Lower lobe of right lung (tissue), 2 donors: Measurements from ENCODE around the gene CARS1. TPM values are rescaled to one million over a fixed set of nuclear protein-coding genes. Genes with fewer than 3 reads are reported as not detected.

Experiments used
- ATAC-seq, 2 donors: fragments of 200-7000 bp; cut with Tn5 transposase; one replicate each; pipeline ENCODE4 v1.9.1; 2020 to 2022; ENCODE audit warnings: mild to moderate bottlenecking in 2 of 2, moderate library complexity in 2 of 2
- DNase-seq: peaks from one replicate; pipeline ENCODE4 v3.0.0-alpha.2; 2020
- H3K27ac ChIP-seq: fragments of 200-600 bp; one replicate; pipeline ENCODE4 v1.8.0; 2022
- H3K27me3 ChIP-seq: fragments of 200-600 bp; one replicate; pipeline ENCODE4 v1.8.0; 2022; ENCODE audit warnings: low read depth
- H3K36me3 ChIP-seq: fragments of 200-600 bp; one replicate; pipeline ENCODE4 v1.8.0; 2022; ENCODE audit warnings: mild to moderate bottlenecking
- H3K4me1 ChIP-seq: fragments of 200-600 bp; one replicate; pipeline ENCODE4 v1.8.0; 2022
- H3K4me3 ChIP-seq: fragments of 200-600 bp; one replicate; pipeline ENCODE4 v1.8.0; 2022; ENCODE audit warnings: mild to moderate bottlenecking
- H3K9me3 ChIP-seq: fragments of 200-600 bp; one replicate; pipeline ENCODE4 v1.8.0; 2022
- CTCF ChIP-seq: fragments of 200-600 bp; IDR thresholded peaks from one replicate; pipeline ENCODE4 v1.8.0; 2022; ENCODE audit warnings: antibody characterized with exemption, mild to moderate bottlenecking
- intact Hi-C: fragments of 100-400 bp; cut with DNase I; formaldehyde crosslinking; loops from one replicate; pipeline ENCODE4 v1.11.0; 2022
- total RNA-seq: library from RNA; stranded (reverse); fragmentation: NEBNext Ultra II Directional; extraction: Animal tissue kit (Norgen Biotek cat#: 25700); gene quantifications from one replicate; pipeline ENCODE4 v1.2.1, GENCODE V29; 2021
- donor health status: DM: no; HTN: yes; CAD: no; lungs with severe emphysema.

The CARS1 gene
- total RNA-seq, 1 donor from 2014 or later = 40.2 TPM

GRCh38 chr11:3046641-3047040 is 10.6 kb downstream of the CARS1 start:
- Histone ChIP-seq H3K4me3 (no peak overlapping the region), H3K27ac (no peak overlapping the region), H3K9me3 (no peaks in the 10 kb centered on the region), H3K4me1 (peaks cover 46% of the 10 kb centered on the region), H3K27me3 (no peaks in the 10 kb centered on the region), H3K36me3 (peaks cover 34% of the 10 kb centered on the region)
- TF ChIP-seq CTCF = no peak
- DNase-seq (no peak), ATAC-seq (no peak)
- intact Hi-C loops = no loop called here

GRCh38 chr11:3046190-3046589 is 11.0 kb downstream of the CARS1 start:
- no peak for ATAC-seq
- intact Hi-C loops = no loop called here

DNA sequence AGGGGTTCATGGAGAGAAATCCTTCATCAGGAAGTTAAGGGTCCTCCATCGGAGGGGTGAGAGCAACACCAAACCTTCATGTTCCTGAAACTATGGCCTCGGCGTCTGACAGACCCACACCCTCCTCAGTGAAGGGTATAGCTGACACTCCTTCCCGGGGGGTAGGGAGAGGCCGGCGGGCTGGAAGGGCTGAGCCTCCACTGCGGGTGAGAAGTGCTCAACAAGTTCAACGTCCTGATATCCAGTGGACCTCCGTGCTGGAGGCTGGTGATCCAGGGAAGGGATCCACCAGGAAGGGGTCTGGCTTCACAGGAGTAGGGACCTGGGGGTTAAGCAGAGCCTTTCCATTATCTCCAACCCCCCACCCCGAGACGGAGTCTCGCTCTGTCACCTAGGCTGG is 12.3 kb downstream of the CARS1 start:
- H3K9me3 ChIP-seq = no peaks in the 10 kb centered on the region
- no peak for DNase-seq
- no peaks in the 10 kb centered on the region for H3K27me3 ChIP-seq
- no peak overlapping the region for H3K27ac ChIP-seq
- no peak for TF ChIP-seq CTCF
- no peak overlapping the region for H3K4me3 ChIP-seq
- peaks cover 39% of the 10 kb centered on the region for H3K4me1 ChIP-seq
- no peak for ATAC-seq
- intact Hi-C loops = no loop called here
- H3K36me3 ChIP-seq = peaks cover 50% of the 10 kb centered on the region

More at GRCh38 chr11:3046190-3046589, 11.0 kb downstream of the CARS1 start:
- no peak for DNase-seq
- H3K27ac ChIP-seq = no peak overlapping the region
- no peaks in the 10 kb centered on the region for H3K9me3 ChIP-seq
- H3K4me1 ChIP-seq = peaks cover 46% of the 10 kb centered on the region
- TF ChIP-seq CTCF = no peak
- H3K36me3 ChIP-seq = peaks cover 37% of the 10 kb centered on the region
- H3K27me3 ChIP-seq = no peaks in the 10 kb centered on the region
- H3K4me3 ChIP-seq = no peak overlapping the region

GRCh38 chr11:3044004-3044403 is 13.2 kb downstream of the CARS1 start:
- ATAC-seq (no peak), DNase-seq (no peak)
- Histone ChIP-seq H3K9me3 (no peaks in the 10 kb centered on the region), H3K4me3 (no peak overlapping the region), H3K36me3 (peaks cover 59% of the 10 kb centered on the region), H3K4me1 (peaks cover 30% of the 10 kb centered on the region), H3K27me3 (no peaks in the 10 kb centered on the region), H3K27ac (no peak overlapping the region)
- intact Hi-C loops = no loop called here
- no peak for TF ChIP-seq CTCF

GRCh38 chr11:3043315-3043871 is 13.8 kb downstream of the CARS1 start:
- no peak for TF ChIP-seq CTCF
- intact Hi-C loops = no loop called here
- Histone ChIP-seq H3K9me3 (no peaks in the 10 kb centered on the region), H3K36me3 (peaks cover 65% of the 10 kb centered on the region), H3K27me3 (no peaks in the 10 kb centered on the region), H3K4me3 (no peak overlapping the region), H3K4me1 (peaks cover 25% of the 10 kb centered on the region), H3K27ac (peak overlapping the region; percentile 18)
- ATAC-seq (peak in 1 of 2 donors; percentile 28), DNase-seq (no peak)
